GM12878 (cell line): ENCODE measurements around the gene WSCD2. TPM values are rescaled to one million over a fixed set of nuclear protein-coding genes. Genes with fewer than 3 reads are reported as not detected.

Experiments used
- BMI1 ChIP-seq: fragments of 450-650 bp; IDR thresholded peaks from 2 replicates; pipeline ENCODE4 v1.6.1; 2016; ENCODE audit warnings: mild to moderate bottlenecking, moderate library complexity, borderline replicate concordance
- CREB1 ChIP-seq: IDR thresholded peaks from 2 replicates; pipeline ENCODE4 v1.6.1; 2012; ENCODE audit warnings: low read depth, mild to moderate bottlenecking, inconsistent platforms
- DPF2 ChIP-seq: fragments of 450-650 bp; IDR thresholded peaks from 2 replicates; pipeline ENCODE4 v1.6.1; 2017; ENCODE audit warnings: mild to moderate bottlenecking
- IKZF2 ChIP-seq, 2 experiments: fragments of 450-650 bp; IDR thresholded peaks; 2 replicates each; pipeline ENCODE4 v1.6.1; 2017; ENCODE audit warnings: mild to moderate bottlenecking in 2 of 2, moderate library complexity in 2 of 2
- IRF3 ChIP-seq: fragments of 450-650 bp; IDR thresholded peaks from 2 replicates; pipeline ENCODE4 v1.6.1; 2014; ENCODE audit warnings: mild to moderate bottlenecking
- MYC ChIP-seq: IDR thresholded peaks from 2 replicates; pipeline ENCODE4 v1.6.1; 2011; ENCODE audit warnings: mild to moderate bottlenecking, low read length, moderate library complexity, inconsistent platforms; ENCODE audit not compliant: insufficient read depth, insufficient replicate concordance, insufficient read length, severe bottlenecking
- NFYB ChIP-seq: IDR thresholded peaks from 2 replicates; pipeline ENCODE4 v1.6.1; 2011; ENCODE audit warnings: low read depth, mild to moderate bottlenecking, low read length, improper control_type of control experiment, moderate library complexity; ENCODE audit not compliant: insufficient read depth
- NR2F1 ChIP-seq: fragments of 450-650 bp; conservative IDR thresholded peaks from 2 replicates; pipeline ENCODE4 v1.6.1; 2017; ENCODE audit warnings: mild to moderate bottlenecking
- PML ChIP-seq: IDR thresholded peaks from 2 replicates; pipeline ENCODE4 v1.6.1; 2012; ENCODE audit warnings: low read length, inconsistent platforms
- SMARCA5 ChIP-seq: fragments of 450-650 bp; IDR thresholded peaks from 2 replicates; pipeline ENCODE4 v1.6.1; 2017; ENCODE audit warnings: mild to moderate bottlenecking
- STAT1 ChIP-seq: fragments of 450-650 bp; conservative IDR thresholded peaks from 2 replicates; pipeline ENCODE4 v1.6.1; 2014; ENCODE audit warnings: antibody characterized with exemption, mild to moderate bottlenecking
- polyA plus RNA-seq, 11 experiments: library from polyadenylated mRNA; depleted of rRNA in 4 of 11; unstranded in 6 of 11; stranded (reverse) in 5 of 11; fragments of >200 nt; fragmentation: Nextera tagmentation in 4 of 11; fragmentation: Illumina TruSeq in 1 of 11; extraction: Ambion mirVana in 4 of 11; extraction: Trizol in 1 of 11; gene quantifications; 1 replicate in 1 of 11; 2 replicates in 10 of 11; pipeline versions ENCODE4 v1.2.1 to v1.2.3, GENCODE V29; 2011 to 2016; ENCODE audit warnings: inconsistent platforms in 2 of 11, missing spikeins in 2 of 11, low read depth in 1 of 11
- total RNA-seq, 4 experiments: library from RNA; depleted of rRNA in 3 of 4; stranded (reverse); fragments of >200 nt in 3 of 4; fragmentation: Illumina TruSeq in 1 of 4; extraction: Trizol in 1 of 4; gene quantifications; 2 replicates each; pipeline versions ENCODE4 v1.2.1 to v1.2.3, GENCODE V29; 2013 to 2021
- TF ChIP-seq, protein P1 (sequence below): fragments of 450-650 bp; IDR thresholded peaks from 2 replicates; pipeline ENCODE4 v1.6.1; 2017; ENCODE audit warnings: antibody characterized with exemption, mild to moderate bottlenecking, moderate library complexity

Gene WSCD2
- total and polyA plus RNA-seq, 10 of the 15 experiments (the other 5 are each of a cell fraction or from before 2014, with no cell fraction given), result 0.41 TPM; not detected in 9

GRCh38 chr12:108127654-108128053 lies 1.4 kb upstream of the WSCD2 start (continued):
- no peak for TF ChIP-seq IKZF2 (IDR thresholded peaks at IDR 0.05)
- no peak for TF ChIP-seq BMI1
- TF ChIP-seq, protein P1, sequence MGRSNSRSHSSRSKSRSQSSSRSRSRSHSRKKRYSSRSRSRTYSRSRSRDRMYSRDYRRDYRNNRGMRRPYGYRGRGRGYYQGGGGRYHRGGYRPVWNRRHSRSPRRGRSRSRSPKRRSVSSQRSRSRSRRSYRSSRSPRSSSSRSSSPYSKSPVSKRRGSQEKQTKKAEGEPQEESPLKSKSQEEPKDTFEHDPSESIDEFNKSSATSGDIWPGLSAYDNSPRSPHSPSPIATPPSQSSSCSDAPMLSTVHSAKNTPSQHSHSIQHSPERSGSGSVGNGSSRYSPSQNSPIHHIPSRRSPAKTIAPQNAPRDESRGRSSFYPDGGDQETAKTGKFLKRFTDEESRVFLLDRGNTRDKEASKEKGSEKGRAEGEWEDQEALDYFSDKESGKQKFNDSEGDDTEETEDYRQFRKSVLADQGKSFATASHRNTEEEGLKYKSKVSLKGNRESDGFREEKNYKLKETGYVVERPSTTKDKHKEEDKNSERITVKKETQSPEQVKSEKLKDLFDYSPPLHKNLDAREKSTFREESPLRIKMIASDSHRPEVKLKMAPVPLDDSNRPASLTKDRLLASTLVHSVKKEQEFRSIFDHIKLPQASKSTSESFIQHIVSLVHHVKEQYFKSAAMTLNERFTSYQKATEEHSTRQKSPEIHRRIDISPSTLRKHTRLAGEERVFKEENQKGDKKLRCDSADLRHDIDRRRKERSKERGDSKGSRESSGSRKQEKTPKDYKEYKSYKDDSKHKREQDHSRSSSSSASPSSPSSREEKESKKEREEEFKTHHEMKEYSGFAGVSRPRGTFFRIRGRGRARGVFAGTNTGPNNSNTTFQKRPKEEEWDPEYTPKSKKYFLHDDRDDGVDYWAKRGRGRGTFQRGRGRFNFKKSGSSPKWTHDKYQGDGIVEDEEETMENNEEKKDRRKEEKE, result no peak
- TF ChIP-seq CREB1, result no peak
- no peak for TF ChIP-seq IRF3
- no peak for TF ChIP-seq NFYB
- no peak for TF ChIP-seq NR2F1
- no peak for TF ChIP-seq MYC
- TF ChIP-seq PML, result no peak
- TF ChIP-seq STAT1, result no peak
- TF ChIP-seq DPF2, result no peak
- TF ChIP-seq SMARCA5, result no peak
